ENCODE results near the gene NGEF. TPM values are rescaled to one million over a fixed set of nuclear protein-coding genes. Genes with fewer than 3 reads are reported as not detected.

NGEF gene
- total RNA-seq, 2 experiments from 2014 or later, result 0.48 to 0.58 TPM

DNA sequence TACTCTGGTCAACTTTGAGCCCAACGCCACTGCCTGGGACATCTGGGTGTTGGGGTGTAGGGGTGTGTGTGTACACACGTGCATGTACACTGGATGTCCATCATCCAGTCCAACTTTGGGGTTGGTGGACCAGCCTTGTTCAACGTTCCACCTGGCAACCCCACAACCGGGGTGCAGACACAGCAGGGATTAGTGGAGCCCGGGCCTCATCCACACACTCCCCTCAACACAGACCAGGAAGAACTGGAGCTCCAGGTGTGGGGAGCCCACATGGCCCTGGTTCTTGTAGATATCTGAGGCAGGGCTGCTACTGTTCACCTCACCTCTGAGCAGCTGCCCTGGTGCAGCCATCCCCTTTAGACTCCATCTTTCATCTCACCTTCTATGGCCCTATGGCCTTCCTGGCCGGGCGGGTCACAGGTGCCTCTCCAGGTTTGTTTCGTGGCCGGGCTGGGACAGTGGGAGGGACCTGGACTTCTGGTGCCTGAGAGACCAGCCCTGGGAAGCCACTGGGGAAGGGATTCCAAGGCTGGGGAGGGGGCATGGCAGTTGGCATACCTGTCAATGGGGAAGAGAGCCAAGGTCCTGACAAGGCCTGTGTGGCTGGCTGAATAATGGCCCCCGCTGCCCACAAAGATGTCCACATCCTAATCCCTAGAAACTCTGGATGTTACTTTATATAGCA is 26.9 kb upstream of the NGEF start:
- Mint-ChIP-seq H3K4me3 (no peak overlapping the region), H3K9me3 (peaks cover 3% of the 10 kb centered on the region), H3K27ac (no peak overlapping the region), H3K27me3 (peaks cover 4% of the 10 kb centered on the region), H3K36me3 (ENCODE audit: low read depth) (no peaks in the 10 kb centered on the region), H3K4me1 (no peaks in the 10 kb centered on the region)
- DNase-seq, result no peak
- ChIA-PET CTCF (interaction anchor here (1.5 kb wide), 1 partner anchor 11 kb away, joined by 4 read pairs; no protein-coding TSS in a partner anchor), POLR2A (no interaction called here)

DNA sequence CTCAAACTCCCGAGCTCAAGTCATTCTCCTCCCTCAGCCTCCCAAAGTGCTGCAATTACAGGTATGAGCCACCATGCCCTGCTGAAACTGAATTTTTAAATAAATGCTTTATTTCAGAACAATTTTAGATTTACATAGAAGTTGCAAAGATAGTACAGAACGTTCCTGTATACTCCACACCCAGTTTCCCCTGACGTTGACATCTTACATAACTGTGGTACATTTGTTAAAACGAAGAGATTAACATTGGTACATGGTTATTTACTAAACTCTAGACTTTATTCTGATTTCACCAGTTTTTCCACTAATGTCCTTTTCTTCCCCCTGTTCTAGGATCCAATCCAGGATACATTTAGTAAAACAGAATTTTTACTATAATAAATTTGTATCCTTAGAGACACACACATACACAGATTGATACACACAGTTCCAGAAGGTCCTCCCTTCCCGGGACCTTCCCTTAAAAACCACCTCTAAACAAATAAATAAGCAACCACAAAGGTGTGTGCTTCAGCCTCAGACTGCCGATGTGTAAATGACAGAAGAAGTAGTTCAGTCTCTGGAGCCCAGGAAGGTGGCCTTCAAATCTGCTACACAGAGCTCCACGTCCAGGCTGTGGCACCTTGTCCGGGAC is 26.3 kb upstream of the NGEF start:
- no peaks in the 10 kb centered on the region for H3K4me1 Mint-ChIP-seq
- no peak for DNase-seq
- ChIA-PET CTCF (interaction anchor here (1.5 kb wide), 1 partner anchor 10 kb away, joined by 4 read pairs; no protein-coding TSS in a partner anchor), POLR2A (no interaction called here)
- peaks cover 4% of the 10 kb centered on the region for H3K27me3 Mint-ChIP-seq
- H3K36me3 Mint-ChIP-seq (ENCODE audit: low read depth), result no peaks in the 10 kb centered on the region
- H3K4me3 Mint-ChIP-seq, result no peak overlapping the region
- H3K9me3 Mint-ChIP-seq, result peaks cover 3% of the 10 kb centered on the region
- H3K27ac Mint-ChIP-seq, result no peak overlapping the region

DNA sequence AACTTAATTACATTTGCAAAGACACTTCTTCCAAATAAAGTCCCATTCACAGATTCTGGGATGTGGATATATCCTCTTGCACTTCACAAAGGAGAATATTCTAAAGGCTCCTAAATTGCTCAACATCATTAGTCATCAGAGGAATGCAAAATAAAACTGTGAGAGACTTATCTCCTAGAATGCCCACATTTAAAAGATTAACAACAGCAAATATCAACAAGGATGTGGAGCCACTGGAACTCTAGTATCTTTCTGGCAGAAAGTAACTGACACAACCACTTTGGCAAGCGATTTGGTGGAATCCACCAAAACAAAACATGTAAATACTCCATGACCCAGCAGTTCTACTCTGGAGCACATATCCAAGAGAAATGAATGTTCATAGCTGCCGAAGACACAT is 24.0 kb upstream of the NGEF start:
- CTCF ChIA-PET, result no interaction called here
- no peaks in the 10 kb centered on the region for H3K4me1 Mint-ChIP-seq

DNA sequence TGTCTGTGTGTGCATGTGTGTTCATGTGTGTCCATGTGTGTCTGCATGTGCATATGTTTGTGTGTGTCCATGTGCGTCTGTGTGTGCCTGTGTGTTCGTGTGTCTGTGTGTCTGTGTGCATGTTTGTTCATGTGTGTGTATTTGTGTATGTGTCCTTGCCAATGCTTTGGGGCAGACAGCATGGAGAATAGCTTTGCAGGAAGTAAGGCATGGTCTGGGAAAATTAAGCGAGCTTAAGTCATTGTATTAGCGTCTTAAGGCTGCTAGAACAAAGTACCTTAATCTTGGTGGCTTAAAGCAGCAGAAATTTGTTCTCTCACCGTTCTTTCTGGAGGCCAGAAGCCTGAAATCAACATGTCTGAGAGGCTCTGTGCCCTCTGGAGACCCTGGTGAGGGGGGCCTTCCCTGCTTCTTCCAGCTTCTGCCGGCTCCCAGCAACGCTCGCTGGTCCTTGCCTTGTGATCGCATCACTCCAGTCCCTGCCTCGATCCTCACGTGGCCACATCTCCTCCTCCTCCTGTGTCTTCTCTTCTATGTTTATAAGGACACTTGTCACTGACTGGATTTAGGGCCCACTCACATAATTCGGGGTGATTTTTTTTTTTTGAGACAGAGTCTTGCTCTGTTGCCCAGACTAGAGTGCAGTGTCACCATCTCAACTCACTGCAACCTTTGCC is 23.2 kb upstream of the NGEF start:
- CTCF ChIA-PET, result no interaction called here

More for the DNA sequence above, 24.0 kb upstream of the NGEF start:
- no peak for DNase-seq
- POLR2A ChIA-PET, result no interaction called here
- Mint-ChIP-seq H3K9me3 (peaks cover 3% of the 10 kb centered on the region), H3K4me3 (no peak overlapping the region), H3K36me3 (ENCODE audit: low read depth) (no peaks in the 10 kb centered on the region), H3K27me3 (peaks cover under 1% of the 10 kb centered on the region), H3K27ac (no peak overlapping the region)

DNA sequence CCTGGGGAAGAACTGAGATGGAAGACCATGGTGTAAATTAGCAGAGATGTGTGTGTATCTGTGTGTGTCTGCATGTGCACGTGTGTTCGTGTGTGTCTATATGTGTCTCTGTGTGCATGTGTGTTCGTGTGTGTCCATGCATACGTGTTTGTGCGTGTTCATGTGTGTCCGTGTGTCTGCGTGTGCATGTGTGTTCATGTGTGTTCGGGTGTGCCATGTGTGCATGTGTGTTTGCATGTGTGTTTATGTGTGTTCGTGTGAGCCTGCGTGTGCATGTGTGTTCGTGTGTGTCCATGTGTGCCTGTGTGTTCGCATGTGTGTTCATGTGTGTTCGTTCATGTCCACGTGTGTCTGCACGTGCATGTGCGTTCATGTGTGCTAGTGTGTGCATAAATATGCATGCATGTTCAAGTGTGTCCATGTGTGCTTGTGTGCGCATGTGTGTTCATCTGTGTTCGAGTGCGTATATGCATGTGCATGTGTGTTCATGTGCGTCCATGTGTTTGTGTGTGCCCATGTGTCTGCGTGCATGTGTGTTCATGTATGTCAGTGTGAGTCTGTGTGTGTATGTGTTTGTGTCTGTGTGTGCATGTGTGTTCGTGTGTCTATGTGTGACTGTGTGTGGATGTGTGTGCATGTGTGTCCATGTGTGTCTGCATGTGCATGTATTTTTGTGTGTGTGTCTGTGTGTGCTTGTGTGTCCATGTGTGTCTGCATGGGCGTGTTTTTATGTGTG is 22.5 kb upstream of the NGEF start:
- no peaks in the 10 kb centered on the region for H3K36me3 Mint-ChIP-seq (ENCODE audit: low read depth)
- peaks cover 3% of the 10 kb centered on the region for H3K9me3 Mint-ChIP-seq
- no peak overlapping the region for H3K4me3 Mint-ChIP-seq
- POLR2A ChIA-PET, result no interaction called here
- H3K4me1 Mint-ChIP-seq, result no peaks in the 10 kb centered on the region
- CTCF ChIA-PET, result no interaction called here
- no peaks in the 10 kb centered on the region for H3K27me3 Mint-ChIP-seq
- H3K27ac Mint-ChIP-seq, result no peak overlapping the region
- DNase-seq, result no peak

More for the DNA sequence above, 23.2 kb upstream of the NGEF start:
- POLR2A ChIA-PET, result no interaction called here
- Mint-ChIP-seq H3K4me1 (no peaks in the 10 kb centered on the region), H3K9me3 (peaks cover 3% of the 10 kb centered on the region), H3K36me3 (ENCODE audit: low read depth) (no peaks in the 10 kb centered on the region), H3K4me3 (no peak overlapping the region), H3K27ac (no peak overlapping the region), H3K27me3 (no peaks in the 10 kb centered on the region)
- DNase-seq, result no peak

DNA sequence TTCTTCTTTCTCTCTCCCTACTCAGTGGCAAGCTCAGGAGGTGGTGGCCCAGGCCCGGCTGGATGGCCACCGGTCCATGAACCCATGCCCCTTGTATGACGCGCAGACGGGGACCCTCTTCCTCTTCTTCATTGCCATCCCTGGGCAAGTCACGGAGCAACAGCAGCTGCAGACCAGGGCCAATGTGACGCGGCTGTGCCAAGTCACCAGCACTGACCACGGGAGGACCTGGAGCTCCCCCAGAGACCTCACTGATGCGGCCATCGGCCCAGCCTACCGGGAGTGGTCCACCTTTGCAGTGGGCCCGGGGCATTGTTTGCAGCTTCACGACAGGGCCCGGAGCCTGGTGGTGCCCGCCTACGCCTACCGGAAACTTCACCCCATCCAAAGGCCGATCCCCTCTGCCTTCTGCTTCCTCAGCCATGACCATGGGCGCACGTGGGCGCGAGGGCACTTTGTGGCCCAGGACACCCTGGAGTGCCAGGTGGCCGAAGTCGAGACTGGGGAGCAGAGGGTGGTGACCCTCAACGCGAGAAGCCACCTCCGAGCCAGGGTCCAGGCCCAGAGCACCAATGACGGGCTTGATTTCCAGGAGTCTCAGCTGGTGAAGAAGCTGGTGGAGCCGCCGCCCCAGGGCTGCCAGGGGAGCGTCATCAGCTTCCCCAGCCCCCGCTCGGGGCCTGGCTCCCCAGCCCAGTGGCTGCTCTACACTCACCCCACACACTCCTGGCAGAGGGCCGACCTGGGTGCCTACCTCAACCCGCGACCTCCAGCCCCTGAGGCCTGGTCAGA is 21.2 kb upstream of the NGEF start:
- no peaks in the 10 kb centered on the region for H3K4me1 Mint-ChIP-seq
- no peak overlapping the region for H3K27ac Mint-ChIP-seq
- H3K36me3 Mint-ChIP-seq (ENCODE audit: low read depth), result no peaks in the 10 kb centered on the region
- no peaks in the 10 kb centered on the region for H3K27me3 Mint-ChIP-seq
- peaks cover 3% of the 10 kb centered on the region for H3K9me3 Mint-ChIP-seq
- CTCF ChIA-PET, result interaction anchor here (4.0 kb wide), 1 partner anchor 20 kb away, joined by 19 read pairs; no protein-coding TSS in a partner anchor
- H3K4me3 Mint-ChIP-seq, result no peak overlapping the region
- DNase-seq, result no peak
- POLR2A ChIA-PET, result no interaction called here

DNA sequence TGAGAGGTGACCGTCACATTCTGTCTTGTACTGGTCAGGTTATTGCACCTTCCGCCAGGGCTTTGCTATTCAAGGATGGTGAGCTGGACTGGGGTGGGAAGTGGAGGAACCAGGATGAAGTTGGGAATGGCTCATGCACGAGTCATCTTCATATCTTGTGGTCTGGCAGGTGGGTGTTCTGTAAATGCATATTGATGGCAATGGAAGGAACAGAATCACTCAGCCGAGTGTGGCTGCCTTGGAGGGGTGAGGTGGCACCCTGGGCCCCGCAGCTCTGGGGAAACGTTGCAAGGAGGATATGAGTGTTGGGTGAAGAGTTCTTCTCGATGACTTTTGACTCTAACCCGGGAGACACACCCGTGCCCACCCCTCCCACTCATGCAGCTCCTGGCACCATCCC is 20.6 kb upstream of the NGEF start:
- ChIA-PET CTCF (interaction anchor here (4.0 kb wide), 1 partner anchor 21 kb away, joined by 19 read pairs; no protein-coding TSS in a partner anchor), POLR2A (no interaction called here)
- DNase-seq, result no peak
- H3K36me3 Mint-ChIP-seq (ENCODE audit: low read depth), result no peaks in the 10 kb centered on the region
- no peak overlapping the region for H3K27ac Mint-ChIP-seq
- H3K27me3 Mint-ChIP-seq, result no peaks in the 10 kb centered on the region
- H3K9me3 Mint-ChIP-seq, result peaks cover 3% of the 10 kb centered on the region
- no peaks in the 10 kb centered on the region for H3K4me1 Mint-ChIP-seq
- H3K4me3 Mint-ChIP-seq, result no peak overlapping the region

DNA sequence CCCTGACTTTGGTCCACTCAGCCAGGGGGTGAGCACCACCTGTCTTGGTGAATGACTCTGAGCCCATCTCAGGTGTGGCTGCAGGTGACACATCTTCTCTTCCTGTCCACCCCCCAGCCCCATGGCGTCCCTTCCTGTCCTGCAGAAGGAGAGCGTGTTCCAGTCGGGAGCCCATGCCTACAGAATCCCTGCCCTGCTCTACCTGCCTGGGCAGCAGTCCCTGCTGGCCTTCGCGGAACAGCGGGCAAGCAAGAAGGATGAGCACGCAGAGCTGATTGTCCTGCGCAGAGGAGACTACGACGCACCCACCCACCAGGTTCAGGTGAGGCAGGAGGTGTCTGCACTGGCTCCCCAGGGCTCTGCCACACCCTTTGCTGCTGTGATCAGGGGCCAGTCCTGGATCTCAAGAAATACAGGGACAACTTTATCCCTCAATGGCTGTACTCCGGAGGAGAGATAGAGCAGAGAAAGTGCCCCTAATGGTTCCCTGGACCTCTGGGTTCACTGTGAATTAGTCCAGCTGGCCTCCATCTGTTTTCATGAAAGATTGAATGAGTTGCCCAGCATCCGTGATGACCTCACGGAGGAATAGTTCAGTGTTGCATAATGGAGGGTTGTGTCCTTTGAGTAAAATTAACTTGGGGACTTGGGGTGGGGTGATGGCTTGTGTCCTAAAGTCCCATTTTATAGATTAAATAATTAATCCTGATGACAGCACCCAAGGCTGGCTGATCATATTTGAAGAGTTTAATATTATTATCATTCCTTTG is 19.7 kb upstream of the NGEF start, which contains the start of gene NEU2:
Gene NEU2, plus strand, starts transcription at position 122 of the 770 bp plus-strand sequence. Its CDS starts 0 bp downstream, at position 122.
- Mint-ChIP-seq H3K4me3 (no peak within 1 kb of the TSS), H3K4me1 (no peaks in the 10 kb centered on the region), H3K27ac (no peak within 1 kb of the TSS), H3K27me3 (no peaks in the 10 kb centered on the region), H3K36me3 (ENCODE audit: low read depth) (no peaks in the 10 kb centered on the region), H3K9me3 (peaks cover 3% of the 10 kb centered on the region)
- CTCF ChIA-PET, result interaction anchor here (4.0 kb wide), 1 partner anchor 21 kb away, joined by 19 read pairs; no protein-coding TSS in a partner anchor
- POLR2A ChIA-PET, result no interaction called here
- no peak for DNase-seq

DNA sequence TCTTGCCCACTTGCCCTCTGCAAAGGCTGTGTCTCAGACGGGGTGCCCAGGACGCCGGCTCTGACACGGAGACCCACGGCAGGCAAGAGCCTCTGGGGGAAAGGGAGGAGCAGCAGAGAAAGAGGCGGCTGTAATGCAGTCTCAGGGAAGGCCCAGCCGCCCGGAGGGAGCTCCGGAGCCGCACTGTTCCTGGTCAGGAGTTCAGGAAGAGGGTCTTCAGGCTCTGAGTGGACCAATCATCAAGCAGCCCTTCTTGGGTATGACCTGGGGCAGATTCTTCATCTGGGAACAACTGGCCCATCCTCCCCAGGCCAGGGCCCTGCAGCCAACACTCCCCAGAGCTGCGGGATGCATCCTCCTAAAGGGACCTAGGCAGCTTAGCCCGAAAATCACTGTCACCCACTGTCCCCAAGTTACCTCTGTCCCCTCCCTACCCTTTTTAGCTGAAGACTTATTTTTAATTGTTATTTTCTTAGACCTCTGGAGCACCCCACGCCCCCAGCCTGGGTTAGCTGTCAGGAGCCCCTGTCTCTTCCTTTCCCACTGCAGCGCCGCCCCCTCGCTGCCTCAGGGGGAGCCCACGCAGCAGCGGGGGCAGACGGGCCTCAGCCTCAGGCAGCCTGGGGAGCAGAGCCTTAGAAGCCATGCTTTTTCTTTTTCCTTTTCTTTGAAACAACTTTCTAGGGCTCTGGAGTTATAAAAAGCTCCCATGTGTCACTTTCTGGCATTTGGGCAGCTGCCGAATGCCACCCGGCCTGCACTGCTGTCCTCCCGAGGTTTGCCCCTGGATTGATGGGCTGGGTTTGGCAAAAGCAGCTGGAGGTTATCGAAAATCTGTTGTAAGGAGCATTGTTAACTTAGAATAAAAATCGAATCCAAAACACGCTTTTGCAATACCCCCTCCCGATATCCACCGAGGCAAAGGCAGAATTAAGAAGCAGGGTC is 18.8 kb upstream of the NGEF start:
- Mint-ChIP-seq H3K9me3 (peaks cover 3% of the 10 kb centered on the region), H3K36me3 (ENCODE audit: low read depth) (no peaks in the 10 kb centered on the region), H3K4me3 (no peak overlapping the region), H3K4me1 (no peaks in the 10 kb centered on the region), H3K27ac (no peak overlapping the region), H3K27me3 (no peaks in the 10 kb centered on the region)
- POLR2A ChIA-PET, result no interaction called here
- DNase-seq, result no peak
- CTCF ChIA-PET, result interaction anchor here (1.2 to 4.0 kb wide), 3 partner anchors 9 to 222 kb away, joined by 3 to 19 read pairs (median 3); no protein-coding TSS in a partner anchor

DNA sequence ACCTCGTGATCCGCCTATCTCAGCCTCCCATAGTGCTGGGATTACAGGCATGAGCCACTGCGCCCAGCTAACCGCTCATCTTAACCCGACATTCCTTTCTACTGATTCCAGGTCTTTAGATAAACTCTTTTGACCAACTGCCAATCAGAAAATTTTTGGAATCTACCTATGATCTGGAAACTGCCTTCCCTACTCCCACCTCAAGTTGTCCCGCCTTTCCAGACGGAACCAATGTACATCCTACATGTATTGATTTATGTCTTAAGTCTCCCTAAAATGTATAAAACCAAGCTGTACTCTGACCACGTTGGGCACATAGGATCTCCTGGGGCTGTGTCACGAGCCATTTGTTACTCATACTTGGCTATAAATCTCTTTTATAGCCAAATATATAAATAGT is 16.3 kb upstream of the NGEF start:
- H3K27ac Mint-ChIP-seq, result no peak overlapping the region
- ChIA-PET POLR2A (no interaction called here), CTCF (interaction anchor here (0.7 to 1.8 kb wide), 14 partner anchors 9 to 269 kb away, joined by 3 to 8 read pairs (median 4); partner anchors contain the start of gene INPP5D)
- H3K27me3 Mint-ChIP-seq, result peaks cover 3% of the 10 kb centered on the region
- DNase-seq, result no peak
- no peaks in the 10 kb centered on the region for H3K36me3 Mint-ChIP-seq (ENCODE audit: low read depth)
- H3K4me1 Mint-ChIP-seq, result no peaks in the 10 kb centered on the region
- no peak overlapping the region for H3K4me3 Mint-ChIP-seq
- H3K9me3 Mint-ChIP-seq, result no peaks in the 10 kb centered on the region

DNA sequence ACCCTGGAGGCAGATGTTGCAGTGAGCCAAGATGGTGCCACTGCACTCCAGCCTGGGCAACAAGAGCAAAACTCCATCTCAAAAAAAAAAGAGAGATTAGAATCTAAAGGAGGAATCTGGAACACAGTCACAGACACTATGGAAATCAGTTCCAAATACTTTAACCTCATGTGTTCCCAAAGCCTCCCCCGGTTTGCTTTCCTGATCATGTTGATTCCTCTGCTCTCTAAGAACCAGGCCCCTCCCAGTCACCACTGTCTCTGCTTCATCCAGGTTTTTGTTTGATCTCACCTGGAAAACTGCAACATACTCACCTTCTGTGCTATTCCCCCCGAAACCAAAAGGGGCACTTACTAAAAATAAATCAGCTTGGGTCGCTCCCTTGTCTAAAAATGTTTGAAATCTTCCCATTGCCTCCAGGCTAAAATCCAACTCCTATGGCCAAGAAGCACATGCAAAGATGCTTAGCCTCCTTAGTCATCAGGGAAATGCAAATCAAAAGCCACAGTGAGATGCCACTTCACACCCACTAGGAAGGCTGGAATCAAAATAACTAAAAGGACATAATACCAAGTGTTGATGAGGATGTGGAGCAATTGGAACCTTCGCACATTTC is 13.2 kb upstream of the NGEF start:
- Mint-ChIP-seq H3K27ac (no peak overlapping the region), H3K36me3 (ENCODE audit: low read depth) (no peaks in the 10 kb centered on the region), H3K27me3 (peaks cover 3% of the 10 kb centered on the region), H3K4me3 (no peak overlapping the region), H3K9me3 (no peaks in the 10 kb centered on the region), H3K4me1 (no peaks in the 10 kb centered on the region)
- no peak for DNase-seq
- CTCF ChIA-PET, result no interaction called here
- POLR2A ChIA-PET, result no interaction called here

Measured in activated CD4-positive, alpha-beta memory T cell treated with anti-CD3 and anti-CD28 coated beads, Interleukin-2, amount 10 ng/mL, durations not matched to agents 7 days and 5 days (primary cell).